ENCODE results near the gene MAD2L1.
"Not testable (repeated sequence)": the region's sequence is repeated elsewhere in the genome, so short reads cannot be mapped to it uniquely, and the experiment has no call there.

MAD2L1 gene

DNA sequence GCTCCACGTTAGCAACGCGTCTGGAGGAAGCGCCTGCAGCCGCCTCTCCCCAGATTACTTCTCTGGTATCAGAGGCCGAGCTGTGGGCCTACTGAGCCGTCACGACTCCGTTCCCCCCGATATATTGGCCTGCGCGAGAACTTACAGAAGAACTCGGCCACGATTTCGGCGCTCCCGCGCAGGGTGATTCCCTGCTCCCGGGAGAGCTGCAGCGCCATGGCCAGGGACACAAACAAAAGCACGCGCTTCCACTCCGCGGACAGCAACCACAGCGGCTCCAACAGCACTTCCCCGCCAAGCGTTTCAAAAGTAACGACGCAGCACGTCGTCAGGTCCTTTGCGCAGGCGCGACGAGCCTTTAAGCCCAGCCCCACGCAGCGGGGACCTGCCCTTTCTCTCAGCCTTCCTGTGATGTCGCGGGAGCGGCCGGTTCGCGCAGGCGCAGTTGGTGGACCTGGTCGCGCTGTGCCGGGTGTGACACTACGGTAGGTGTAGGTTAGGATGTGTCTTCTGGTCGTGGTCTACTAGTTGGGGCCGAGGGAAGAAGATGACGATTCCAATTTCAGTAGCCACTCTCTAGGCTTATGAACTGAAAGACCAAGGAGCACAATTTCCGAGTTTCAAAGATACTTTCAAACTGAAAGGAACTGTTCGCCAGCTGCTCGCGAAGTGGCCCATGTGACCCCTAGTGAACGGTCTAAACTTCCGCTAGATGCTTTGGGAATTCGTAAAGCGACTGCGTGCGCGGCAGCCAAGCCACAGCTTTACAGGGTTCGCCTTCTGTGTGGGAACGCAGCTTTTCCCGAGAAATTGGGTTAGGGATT is at the start of gene MAD2L1:
MAD2L1 (minus strand) TSS at position 332 of the 824 bp plus-strand sequence; CDS start at position 218, 114 bp downstream.
- peak; percentile 99 for DNase-seq

DNA sequence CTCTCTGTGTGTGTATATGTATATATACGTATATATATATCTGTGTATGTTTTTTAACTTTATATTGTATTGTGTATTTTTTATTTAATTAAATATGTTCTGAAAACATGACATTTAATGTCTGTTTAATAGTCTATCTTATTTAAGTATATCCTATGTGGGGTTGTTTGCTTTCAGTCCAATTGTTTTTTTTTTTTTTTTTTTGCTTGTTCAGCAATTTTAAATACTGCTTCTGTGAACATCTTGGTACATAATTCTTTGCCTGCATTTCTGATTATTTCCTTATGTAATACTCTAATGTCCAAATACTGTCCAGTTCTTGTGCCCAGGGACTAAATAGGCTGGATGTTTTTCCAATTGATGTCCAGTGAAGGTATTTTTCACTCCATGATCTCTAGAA is 45.1 kb upstream of the MAD2L1 start:
- no peak for DNase-seq

DNA sequence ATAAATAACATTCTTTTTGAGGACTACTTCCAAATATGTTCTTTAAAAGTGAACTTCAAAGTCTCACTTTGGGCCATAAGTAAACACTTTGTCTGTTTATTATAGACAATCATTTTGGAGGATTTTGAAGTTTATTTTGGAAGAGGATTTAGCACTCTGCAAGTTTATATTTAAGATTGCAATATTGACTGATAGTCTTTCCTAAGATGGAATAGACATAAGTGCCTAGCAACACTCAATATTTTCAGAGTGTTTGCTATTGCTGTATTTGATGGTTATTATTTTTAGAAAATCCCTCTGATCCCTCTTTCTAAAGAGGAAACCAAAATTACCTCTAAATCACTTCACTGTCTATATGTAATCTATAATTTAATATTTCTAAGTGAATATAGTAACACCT is 42.8 kb upstream of the MAD2L1 start:
- no peak for DNase-seq

DNA sequence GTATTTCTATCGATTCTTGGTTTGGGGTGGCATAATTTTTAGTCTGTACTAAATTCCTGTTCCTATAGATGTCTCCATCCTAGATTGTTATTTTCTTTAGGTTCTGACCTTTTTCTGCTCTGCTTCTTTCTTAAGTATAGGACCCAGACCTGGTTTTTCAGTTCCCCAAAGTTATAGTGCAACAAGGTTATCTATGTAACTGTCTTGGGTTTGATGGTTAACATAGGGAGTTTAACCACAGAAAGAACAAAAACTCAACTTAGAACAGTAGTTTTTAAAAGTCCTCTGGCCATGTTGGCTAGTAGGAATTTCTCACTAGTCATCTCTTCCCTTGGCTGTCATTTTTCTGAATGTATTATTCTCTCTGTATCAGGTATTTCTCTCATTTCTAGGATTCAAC is 38.8 kb upstream of the MAD2L1 start:
- DNase-seq: no peak

DNA sequence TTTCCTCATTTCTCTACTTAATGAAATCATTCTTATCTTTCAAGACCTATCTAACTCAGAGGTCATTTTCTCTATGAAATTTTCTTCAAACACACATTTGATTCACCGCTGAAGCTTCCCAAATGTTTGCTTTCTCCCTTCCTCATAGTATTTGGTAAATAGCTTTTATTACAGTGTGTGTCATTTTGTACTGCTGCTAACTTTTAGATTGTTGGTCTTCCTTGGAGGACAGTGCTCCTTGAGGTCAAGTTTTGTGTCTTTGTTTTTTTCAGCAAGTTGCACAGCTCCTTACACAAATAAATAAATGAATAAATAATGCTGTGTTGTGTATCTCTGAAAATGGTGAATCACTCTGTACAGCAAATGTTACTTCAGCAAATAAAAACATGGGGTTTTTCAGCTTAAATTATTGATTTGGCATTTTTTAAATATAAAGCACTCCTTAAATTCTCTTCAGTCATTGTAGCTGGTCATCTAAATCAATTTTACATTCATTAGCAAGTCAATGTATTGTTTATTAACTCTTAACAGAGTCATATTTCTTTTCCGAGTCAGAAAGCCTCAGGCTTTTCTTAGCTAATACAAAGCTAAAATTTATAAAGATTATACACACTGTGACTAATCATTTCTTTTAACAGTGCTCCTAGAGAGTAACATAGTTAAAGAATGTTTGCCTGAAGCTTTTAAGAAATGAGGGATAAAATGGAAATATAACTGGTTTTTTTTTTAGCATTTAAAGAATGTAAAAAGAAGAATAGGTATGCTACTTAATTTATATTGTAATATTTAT is 30.1 kb upstream of the MAD2L1 start:
- DNase-seq: no peak

DNA sequence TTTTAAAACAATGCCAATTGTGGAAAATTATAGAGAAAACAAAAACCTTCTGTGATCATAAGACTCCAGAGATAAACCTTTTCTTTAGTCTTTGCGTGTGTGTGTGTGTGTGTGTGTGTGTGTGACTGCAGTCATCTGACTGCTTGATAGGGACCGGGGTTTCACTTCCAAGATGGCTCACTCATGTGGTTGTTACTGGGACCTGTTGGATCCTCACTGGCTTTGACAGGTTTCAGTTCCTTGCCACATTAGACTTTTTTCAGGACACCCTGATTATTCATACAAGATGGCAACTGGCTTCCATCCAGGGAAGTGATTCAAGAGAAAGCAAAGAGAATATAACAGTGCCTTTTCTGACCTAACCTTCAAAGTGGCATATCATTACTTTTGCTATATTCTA is 21.9 kb upstream of the MAD2L1 start:
- no peak for DNase-seq

DNA sequence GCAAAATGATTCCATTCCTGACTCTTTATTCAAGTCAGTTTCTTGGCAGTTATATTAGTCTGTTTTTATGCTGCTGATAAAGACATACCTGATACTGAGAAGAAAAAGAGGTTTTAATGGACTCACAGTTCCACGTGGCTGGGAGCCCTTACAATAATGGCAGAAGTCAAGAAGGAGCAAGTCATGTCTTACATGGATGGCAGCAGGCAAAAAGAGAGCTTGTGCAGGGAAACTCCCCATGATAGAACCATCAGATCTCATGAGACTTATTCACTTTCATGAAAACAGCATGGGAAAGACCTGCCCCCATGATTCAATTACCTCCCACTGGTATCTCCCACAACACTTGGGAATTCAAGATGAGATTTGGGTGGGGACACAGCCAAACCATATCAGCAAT is 21.4 kb upstream of the MAD2L1 start:
- not testable (repeated sequence) for DNase-seq

DNA sequence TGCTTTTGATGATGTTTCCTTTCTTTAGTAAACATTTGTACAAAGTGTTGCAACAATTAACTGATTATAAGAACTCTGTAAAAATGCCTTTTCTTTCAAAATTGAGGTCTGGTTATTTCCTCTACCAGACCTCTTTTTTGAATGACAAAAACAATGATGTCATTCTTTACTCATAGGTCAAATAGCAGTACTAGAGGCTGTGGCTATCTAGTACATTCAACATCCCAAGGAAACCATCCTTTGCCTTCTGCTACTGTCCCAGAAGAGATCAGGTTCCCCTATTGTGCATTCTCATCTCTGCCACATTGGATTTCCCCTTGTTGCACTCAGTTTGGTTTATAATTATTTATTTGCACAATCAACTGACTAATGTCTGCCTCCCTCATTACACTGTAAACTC is 19.1 kb upstream of the MAD2L1 start:
- DNase-seq: no peak

DNA sequence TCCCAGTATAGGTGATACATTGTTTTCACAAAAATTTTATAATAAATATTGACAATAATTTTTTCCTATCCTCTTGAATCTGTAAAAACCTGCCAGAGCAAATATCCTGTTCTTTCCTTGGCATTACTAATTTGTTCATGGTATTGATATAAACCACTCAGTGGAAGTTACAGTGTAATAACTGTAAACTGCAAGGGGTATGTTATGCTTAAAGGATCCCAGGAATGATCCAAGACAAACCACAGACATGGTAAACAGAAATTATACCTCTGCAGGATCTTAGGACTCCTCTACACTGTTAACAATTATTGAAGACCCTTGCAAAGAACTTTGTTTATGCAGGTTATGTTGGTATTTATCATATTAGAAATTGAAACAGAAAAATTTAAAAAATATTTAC is 17.7 kb upstream of the MAD2L1 start:
- DNase-seq: no peak

DNA sequence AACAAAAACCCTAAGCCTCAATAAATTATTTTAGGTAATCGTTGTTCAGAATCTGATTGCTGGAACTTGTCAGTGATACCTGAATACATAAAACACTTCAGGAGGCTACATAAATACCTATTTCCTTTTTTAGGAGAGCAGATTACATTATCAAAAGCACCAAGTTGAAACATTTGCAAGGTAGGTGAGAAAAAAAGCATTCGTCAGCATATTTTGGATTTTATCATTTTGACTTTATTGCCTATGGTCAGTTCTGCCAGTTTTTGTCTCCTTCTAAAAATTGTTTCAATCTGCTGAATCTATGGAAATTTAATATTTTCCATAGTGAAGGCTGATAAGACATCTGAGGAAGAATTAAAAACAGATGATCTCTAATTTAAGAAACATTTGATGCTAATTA is 16.5 kb upstream of the MAD2L1 start:
- no peak for DNase-seq

DNA sequence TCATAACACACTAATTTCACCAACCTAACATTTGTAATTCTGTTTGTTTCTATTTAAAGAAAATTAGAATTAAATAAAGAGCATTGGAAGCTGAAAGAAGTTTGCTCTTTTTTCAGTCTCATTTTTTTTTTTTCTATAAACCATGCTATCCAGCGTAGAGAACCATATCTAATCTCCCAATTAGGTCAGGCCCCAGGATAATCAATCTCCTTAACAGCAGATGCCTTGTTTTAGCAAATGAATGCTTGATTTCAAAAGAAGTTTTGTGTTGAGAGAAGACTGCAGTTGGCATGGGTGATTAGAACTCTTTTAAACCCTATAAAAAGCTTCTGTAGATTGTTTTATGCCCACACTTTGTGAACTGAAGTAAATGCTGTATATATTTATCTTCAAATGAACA is 15.6 kb upstream of the MAD2L1 start:
- DNase-seq: no peak

DNA sequence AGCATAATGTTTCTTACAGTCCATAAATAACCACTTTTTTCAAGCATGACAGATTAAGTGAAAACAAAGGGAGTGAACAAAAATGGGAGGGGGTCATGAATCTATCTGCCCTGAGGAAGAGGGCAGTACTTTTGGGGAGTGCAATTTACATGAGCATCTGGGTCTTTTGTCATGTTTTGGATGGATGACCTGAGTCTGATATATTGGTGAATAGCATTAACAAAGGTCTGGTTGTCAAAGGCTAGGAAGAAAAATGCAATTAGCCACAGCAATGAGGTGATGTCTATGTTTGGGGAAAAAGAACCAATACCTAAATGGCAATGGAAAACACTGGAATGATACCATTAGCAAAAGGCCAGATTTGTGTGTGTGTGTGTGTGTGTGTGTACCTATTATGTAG is 15.1 kb upstream of the MAD2L1 start:
- no peak for DNase-seq

DNA sequence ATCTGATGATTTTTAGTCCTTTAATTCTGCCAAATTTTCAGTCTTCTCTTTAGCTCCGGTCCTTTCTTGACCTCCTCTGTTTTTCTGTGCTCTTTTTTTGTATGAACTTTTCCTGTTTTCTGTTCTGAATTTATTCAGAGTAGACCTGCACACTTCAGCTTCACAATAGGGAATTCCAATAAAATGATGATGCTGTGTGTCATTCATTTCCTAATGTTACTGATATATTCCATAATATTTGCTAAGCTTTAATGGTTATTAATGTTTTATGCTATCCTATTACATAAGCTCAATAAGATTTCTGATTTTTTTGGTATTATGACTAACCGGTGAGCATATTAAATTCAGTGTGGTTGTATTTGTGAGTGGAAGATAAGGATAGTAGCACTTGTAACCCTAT is 13.9 kb upstream of the MAD2L1 start:
- DNase-seq: no peak

DNA sequence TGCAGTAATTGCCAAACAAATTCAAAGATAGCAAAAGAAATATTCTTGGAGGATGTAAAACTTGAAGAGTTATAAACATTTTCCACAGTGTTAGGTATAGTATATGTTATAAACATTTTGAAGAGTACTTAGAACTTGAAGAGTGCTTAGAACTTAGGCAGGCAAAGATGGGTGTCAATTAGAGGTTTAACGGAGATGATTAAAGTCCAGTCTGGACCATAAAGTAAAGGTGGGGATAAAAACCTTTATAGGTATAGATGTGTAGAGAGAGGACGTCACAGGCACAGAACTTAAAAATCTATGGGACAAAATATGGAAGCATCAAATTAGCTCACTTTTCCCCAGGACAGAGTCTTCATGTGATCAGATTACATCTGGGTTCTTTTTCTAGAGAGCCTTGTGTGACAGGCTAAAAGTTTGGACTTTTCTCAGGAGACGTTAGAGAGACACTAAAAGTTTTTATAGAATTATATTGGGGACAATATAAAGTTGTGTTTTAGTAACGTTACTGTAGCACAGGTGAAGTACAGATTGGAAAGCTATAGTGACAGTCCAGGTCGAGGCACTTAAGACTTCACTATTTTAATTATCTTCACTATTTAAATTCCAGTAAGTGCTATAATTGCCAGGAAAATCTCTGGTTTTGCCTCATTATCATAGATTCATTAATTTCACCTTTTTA is 13.3 kb upstream of the MAD2L1 start:
- no peak for DNase-seq

DNA sequence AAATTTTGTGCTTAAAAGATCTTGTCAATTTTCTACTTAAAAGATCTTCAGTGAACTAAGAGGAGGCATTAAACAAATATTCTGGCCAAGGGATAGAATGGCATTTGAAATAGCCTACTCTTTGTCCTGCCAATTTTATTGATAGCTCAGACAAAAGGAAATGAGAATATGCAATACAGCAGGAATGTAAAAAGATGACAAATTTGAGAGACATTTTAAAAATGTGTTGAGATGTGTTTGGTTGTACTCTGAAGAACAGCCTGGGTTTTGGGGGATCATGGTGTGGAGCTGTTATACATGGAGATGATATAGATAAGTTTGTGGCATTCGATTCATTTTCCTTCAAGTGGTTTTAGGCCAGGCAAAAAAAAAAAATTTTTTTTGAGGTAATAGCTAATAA is 11.6 kb upstream of the MAD2L1 start:
- DNase-seq: no peak

DNA sequence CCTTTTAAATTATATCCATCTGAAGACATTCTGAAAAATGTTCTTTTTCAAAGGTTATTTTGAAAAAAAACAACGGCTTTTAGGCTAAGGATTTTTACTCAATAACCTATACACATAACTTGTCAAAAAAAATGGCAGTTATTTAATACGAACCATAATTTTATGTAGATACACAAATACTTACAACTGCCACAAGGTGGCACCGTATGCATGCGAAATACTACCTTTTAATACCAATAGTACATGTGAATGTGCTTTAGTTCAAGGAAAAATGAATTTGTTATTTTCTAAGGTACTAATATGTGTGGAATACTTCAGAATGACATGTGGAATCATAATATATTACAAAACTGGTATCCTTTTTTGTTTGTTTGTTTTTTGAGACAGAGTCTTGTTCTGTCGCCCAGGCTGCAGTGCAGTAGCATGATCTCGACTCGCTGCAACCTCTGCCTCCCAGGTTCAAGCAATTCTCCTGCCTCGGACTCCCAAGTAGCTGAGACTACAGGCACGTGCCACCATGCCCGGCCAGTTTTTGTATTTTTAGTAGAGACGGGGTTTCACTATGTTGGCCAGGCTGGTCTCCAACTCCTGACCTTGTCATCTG is 4.6 kb upstream of the MAD2L1 start:
- no peak for DNase-seq

DNA sequence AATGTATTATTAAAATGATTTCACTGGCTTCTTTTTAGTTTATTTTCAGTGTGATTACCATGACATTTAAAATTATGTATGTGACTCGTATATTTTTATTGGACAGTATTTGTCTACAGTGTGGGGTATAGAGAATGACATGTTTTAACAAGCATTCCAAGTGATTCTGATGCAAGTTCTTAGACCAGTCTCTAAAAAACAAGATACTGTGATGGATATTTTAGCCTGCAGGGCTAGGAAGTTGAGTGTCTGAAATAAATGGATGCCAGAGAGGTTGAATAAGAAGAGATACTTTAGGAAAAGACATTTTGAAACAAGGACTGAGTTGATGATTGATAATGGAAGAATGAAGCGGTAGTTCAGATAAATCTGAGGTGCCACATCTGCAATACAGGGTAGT is 3.5 kb upstream of the MAD2L1 start:
- no peak for DNase-seq

DNA sequence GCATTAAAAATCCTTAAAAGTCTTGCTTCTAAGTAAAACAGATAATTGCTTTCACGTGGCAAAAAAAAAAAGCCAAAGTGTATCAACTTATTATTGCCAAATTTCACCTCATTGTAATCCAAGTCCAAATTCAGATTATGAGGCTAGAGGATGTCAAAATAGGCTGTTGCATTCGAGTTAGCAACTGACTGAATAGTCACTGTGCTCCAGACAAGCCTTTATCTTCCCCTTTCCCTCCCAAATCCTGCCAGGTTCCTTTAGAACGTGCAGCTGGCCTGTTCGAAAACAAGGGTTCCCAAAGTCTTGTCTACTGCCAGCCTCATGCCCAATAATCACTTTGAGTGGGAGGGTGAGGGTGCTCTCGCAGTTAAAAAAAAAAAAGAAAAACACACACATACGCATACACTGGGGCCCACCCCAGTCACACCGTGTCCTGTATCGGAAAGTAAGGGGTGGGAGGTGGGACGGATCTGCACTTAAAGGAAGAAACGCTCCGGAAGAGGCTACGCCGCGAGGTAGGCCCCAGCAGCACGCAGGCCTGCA is 603 bp downstream of the MAD2L1 start:
- no peak for DNase-seq

DNA sequence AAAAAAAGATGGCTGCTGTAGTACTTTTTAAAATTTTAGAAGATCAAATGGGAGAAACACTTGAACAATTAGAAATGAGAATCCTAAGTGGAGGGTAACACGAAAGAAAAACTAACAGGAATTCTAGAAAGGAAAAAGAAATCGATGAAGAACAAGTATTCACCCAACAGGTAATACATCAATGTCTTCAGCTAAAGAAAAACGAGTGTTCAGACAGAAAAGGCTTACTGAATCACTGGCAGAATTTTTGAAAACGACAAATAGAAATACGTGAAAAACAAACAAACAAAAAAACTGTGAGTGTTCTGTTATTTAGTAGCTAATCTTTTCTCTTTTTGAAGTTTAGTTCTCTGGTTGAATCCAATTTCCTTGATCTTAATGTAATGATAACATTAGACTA is 1.8 kb downstream of the MAD2L1 start:
- DNase-seq: no peak

DNA sequence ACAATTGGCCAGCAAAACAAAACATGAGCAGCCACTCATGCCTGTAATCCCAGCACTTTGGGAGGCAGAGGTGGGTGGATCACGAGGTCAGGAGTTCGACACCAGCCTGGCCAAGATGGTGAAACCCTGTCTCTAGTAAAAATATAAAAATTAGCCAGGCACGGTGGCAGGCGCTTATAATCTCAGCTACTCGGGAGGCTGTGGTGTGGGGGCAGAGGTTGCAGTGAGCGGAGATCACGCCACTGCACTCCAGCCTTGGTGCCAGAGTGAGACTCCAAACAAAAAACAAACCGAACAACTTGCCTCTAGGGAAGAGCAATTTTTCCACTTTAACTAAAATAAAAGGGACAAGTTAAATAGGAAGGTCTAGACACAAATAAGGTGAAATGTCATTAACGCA is 2.9 kb downstream of the MAD2L1 start:
- DNase-seq: not testable (repeated sequence)

DNA sequence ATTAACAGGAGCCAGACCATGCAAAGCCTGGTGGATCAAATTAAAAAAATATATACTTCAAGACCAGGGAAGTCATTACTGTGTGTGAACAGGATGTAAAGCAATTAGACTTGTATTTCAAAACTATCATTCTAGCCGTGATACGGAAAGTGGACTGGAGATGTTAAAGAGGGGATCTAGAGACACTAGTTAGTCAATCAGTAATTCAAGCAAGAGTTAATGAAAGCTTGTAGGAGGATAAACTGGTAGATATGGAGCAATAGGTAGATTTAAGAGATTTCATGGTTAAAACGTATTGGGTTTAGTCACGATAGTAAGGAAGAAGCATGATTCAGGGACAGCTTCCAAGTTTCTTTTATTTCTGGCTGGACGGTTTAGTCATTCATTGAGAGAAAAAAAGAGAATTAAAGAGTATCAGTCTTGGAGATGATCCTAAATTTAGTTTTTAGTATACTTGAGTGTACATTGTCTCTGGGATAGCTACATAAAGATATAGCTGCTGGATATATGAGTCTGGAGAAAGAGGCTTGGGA is 3.9 kb downstream of the MAD2L1 start:
- no peak for DNase-seq

DNA sequence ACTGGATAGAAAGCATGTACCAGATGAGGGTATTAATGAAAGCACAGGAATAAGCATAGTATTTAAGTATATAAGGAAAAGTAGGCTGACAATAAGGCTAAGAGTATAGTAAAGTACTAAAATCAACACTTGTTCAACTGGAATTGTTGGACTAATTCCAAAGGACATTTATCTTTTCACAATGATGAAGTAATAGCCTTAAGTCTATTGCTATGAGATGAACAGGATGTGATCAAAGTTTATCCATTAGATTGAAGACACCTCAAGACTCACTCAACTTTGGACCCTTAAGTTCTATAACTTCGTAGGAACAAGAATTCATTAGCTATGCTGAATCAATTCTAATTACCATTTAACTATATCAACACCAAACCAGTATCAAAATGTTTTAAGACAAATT is 7.6 kb downstream of the MAD2L1 start:
- DNase-seq: no peak

DNA sequence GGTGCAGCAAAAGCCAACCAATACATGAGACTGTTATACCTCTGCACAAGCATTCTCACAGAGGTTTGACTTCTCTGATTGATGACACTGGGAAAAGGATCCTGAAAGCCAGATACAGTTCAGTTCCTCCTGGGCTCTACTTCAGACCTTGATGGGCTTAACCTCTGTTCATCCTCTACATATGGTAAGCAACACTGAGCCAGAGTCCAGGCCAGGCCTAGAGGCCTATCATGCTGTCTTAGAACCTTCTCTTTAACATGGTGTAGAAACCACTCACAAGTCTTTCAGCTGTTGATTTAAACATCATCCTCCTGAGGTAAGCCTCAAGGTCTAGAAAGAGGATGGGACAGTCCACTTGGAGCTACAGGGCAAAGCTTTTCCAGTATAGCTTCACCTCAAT is 9.2 kb downstream of the MAD2L1 start:
- DNase-seq: no peak
